GM12874 (cell line): ENCODE results near the gene PIP4K2C.
A peak's percentile ranks its signal among the peaks of the same experiment; 100 is the strongest.

Experiments used
- CTCF ChIP-seq: IDR thresholded peaks from 2 replicates; pipeline ENCODE4 v1.5.1; 2011; ENCODE audit warnings: low read depth, mild to moderate bottlenecking, control low read depth, low read length, moderate library complexity; ENCODE audit not compliant: insufficient read depth

Gene PIP4K2C

DNA sequence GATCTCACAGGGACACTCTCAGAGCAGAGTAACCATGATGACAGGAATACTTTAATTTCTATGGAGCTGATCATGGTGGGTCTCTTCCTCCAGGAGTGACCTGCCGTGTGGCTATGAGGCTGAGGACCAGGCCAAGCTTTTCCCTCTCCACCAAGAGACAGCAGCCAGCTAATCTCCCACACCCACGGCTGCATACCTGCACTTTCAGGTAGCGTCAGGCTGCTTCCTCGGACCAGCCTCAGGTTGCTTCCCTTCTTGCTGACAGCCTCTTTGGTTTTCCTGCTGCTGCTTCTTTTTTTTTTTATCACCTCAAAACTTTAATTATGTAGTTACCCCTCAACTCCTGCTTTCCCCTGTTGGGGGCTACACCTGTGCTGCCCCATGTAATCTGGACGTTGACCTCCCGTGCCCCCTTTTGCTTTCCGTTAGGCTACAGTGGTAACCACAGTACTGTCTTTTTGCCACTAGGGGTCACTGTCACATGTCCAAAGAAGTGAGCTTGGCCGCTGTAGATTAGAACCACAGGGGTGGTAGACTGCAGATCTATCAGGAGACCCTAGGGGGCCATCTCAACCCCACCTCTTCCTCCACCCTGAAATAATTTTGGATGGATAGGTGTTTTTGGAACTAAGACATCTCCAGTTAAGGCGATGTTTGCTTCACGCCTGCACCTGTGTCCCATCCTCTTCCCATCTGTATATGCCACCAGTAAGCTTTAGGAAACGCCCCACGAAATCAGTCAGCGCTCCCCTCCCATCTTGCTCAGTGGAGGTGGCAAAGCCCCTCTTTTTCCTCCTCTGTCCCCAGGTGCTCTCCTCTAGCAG, 7.8 kb upstream of the PIP4K2C start:
- TF ChIP-seq CTCF, result peak; percentile 89

- no peak for TF ChIP-seq CTCF
Measured at GRCh38 chr12:57584050-57584449, 6.9 kb upstream of the PIP4K2C start.

DNA sequence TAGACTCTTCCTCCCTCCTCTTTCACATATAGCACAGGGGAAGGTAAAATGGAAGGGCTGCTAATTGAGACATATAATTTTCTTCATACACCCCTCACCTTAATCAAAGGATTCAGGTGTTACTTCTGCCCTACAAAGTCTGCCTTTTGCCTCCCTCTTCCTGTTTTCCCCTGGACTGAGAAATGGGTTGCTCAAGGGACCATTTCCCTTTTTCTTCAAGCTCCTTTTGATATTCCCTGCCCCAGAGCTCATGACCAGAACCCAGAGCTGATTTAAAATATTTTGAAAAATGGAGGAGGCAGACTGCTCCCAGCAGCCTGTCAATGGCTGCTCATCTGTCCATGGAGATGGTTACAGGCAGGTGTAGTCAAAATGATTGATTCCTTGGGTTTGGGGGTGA, 6.3 kb upstream of the PIP4K2C start:
- TF ChIP-seq CTCF, result no peak

GRCh38 chr12:57585156-57585555, 5.8 kb upstream of the PIP4K2C start:
- no peak for TF ChIP-seq CTCF

- no peak for TF ChIP-seq CTCF
Measured at GRCh38 chr12:57586128-57586527, 4.9 kb upstream of the PIP4K2C start.

GRCh38 chr12:57586832-57587429, 4.1 kb upstream of the PIP4K2C start:
- TF ChIP-seq CTCF, result no peak

- no peak for TF ChIP-seq CTCF
Measured at GRCh38 chr12:57590479-57590863, 521 bp upstream of the PIP4K2C start.
